HCT116 (cell line): ENCODE data around the gene PTX4. TPM values are rescaled to one million over a fixed set of nuclear protein-coding genes. Genes with fewer than 3 reads are reported as not detected.

Experiments
- ATAC-seq: fragments of 200-7000 bp; cut with Tn5 transposase; 2 replicates; pipeline ENCODE4 v1.9.1; 2020; ENCODE audit warnings: mild to moderate bottlenecking, moderate library complexity
- BruUV-seq: library from RNA; stranded (reverse); fragments of 400-500 nt; replicated peaks from 2 replicates; lab custom pipeline; 2021; lab: Mats Ljungman, UMichigan
- CTCF ChIA-PET: fragments of 300-600 bp; sonication (Branson Sonifier 250); formaldehyde crosslinking; loops from one replicate; lab custom pipeline; 2021; ENCODE audit warnings: antibody characterized with exemption; lab: Charles Lee
- POLR2A ChIA-PET: fragments of 300-600, 350-600 bp; sonication (Branson Sonifier 250); formaldehyde crosslinking; loops from one replicate; lab custom pipeline; 2021; ENCODE audit warnings: antibody characterized with exemption; lab: Charles Lee
- RAD21 ChIA-PET, 2 experiments: fragments of 300-600 bp; sonication (Branson Sonifier 250); formaldehyde crosslinking; loops; one replicate each; lab custom pipeline; 2023; ENCODE audit warnings: low total read pairs in 2 of 2; ENCODE audit not compliant: uncharacterized antibody in 2 of 2, unreplicated experiment in 2 of 2, low non-redundant PET in 1 of 2; lab: Charles Lee
- DNase-seq: peaks from one replicate; pipeline ENCODE4 v3.0.0-alpha.2; 2010; ENCODE audit warnings: low read depth, low spot score
- H2AFZ ChIP-seq: fragments of 200-600 bp; shearing (Covaris generic), sonication (generic); 2 replicates; pipeline ENCODE4 v1.6.1; 2017; ENCODE audit warnings: low read depth, mixed run types, mixed read lengths, antibody characterized with exemption, low read length; ENCODE audit not compliant: poor library complexity, severe bottlenecking
- H3K27ac ChIP-seq: 2 replicates; pipeline ENCODE4 v1.5.1; 2012; ENCODE audit warnings: low read depth, low read length
- H3K27me3 ChIP-seq: fragments of 200-600 bp; sonication (generic); 2 replicates; pipeline ENCODE4 v1.6.1; 2016; ENCODE audit warnings: mixed run types, low read length, mixed read lengths; ENCODE audit not compliant: insufficient read depth
- H3K36me3 ChIP-seq, 2 experiments: fragments of 200-500 bp in 1 of 2; fragments of 200-600 bp in 1 of 2; sonication (Bioruptor generic) in 1 of 2; sonication (generic) in 1 of 2; 2 replicates each; pipeline versions ENCODE4 v1.5.1 to v1.6.1; 2014 to 2016; ENCODE audit warnings: low read length in 2 of 2, inconsistent platforms in 1 of 2, mixed read lengths in 1 of 2, mixed run types in 1 of 2; ENCODE audit not compliant: insufficient read depth in 2 of 2, control insufficient read depth in 1 of 2
- H3K4me1 ChIP-seq, 2 experiments: fragments of 200-600 bp in 1 of 2; sonication (generic) in 1 of 2; 2 replicates each; pipeline versions ENCODE4 v1.5.1 to v1.6.1; 2012 to 2017; ENCODE audit warnings: low read length in 2 of 2, inconsistent platforms in 1 of 2, mild to moderate bottlenecking in 1 of 2, mixed read lengths in 1 of 2, mixed run types in 1 of 2, moderate library complexity in 1 of 2; ENCODE audit not compliant: insufficient read depth in 2 of 2, control insufficient read depth in 1 of 2
- H3K4me2 ChIP-seq: fragments of 200-600 bp; sonication (generic); 2 replicates; pipeline ENCODE4 v1.6.1; 2017; ENCODE audit warnings: mixed run types, low read length, mixed read lengths
- H3K4me3 ChIP-seq, 2 experiments: fragments of 200-600 bp in 1 of 2; sonication (generic) in 1 of 2; replicated peaks in 1 of 2; 2 replicates each; pipeline ENCODE4 v1.5.1; 2011 to 2016; ENCODE audit warnings: low read length in 2 of 2, control low read depth in 1 of 2, low read depth in 1 of 2, mild to moderate bottlenecking in 1 of 2, mixed read lengths in 1 of 2, mixed run types in 1 of 2
- H3K79me2 ChIP-seq: fragments of 200-600 bp; sonication (generic); 2 replicates; pipeline ENCODE4 v1.6.1; 2017; ENCODE audit warnings: mild to moderate bottlenecking, mixed run types, low read length, moderate library complexity, mixed read lengths; ENCODE audit not compliant: insufficient read depth
- H3K9ac ChIP-seq: fragments of 200-600 bp; sonication (generic); 2 replicates; pipeline ENCODE4 v1.6.1; 2016; ENCODE audit warnings: low read length, mixed read lengths
- H3K9me2 ChIP-seq: fragments of 200-600 bp; sonication (generic), shearing (Covaris generic); 2 replicates; pipeline ENCODE4 v1.6.1; 2017; ENCODE audit warnings: mixed run types, mild to moderate bottlenecking, moderate library complexity; ENCODE audit not compliant: insufficient read depth
- H3K9me3 ChIP-seq, 2 experiments: fragments of 200-500 bp in 1 of 2; fragments of 200-600 bp in 1 of 2; sonication (Bioruptor generic) in 1 of 2; sonication (generic) in 1 of 2; 2 replicates each; pipeline ENCODE4 v1.6.1; 2014 to 2017; ENCODE audit warnings: low read length in 2 of 2, mixed read lengths in 2 of 2, inconsistent platforms in 1 of 2, low read depth in 1 of 2, mild to moderate bottlenecking in 1 of 2, mixed run types in 1 of 2, moderate library complexity in 1 of 2; ENCODE audit not compliant: control insufficient read depth in 1 of 2, insufficient read depth in 1 of 2
- H4K20me1 ChIP-seq: fragments of 200-600 bp; sonication (generic), shearing (Covaris generic); 2 replicates; pipeline ENCODE4 v1.6.1; 2017; ENCODE audit warnings: mixed run types, mild to moderate bottlenecking, moderate library complexity; ENCODE audit not compliant: insufficient read depth
- CEBPB ChIP-seq: IDR thresholded peaks from 2 replicates; pipeline ENCODE4 v1.6.1; 2012; ENCODE audit warnings: low read depth
- FOSL1 ChIP-seq: IDR thresholded peaks from 2 replicates; pipeline ENCODE4 v1.6.1; 2012; ENCODE audit warnings: low read depth
- JUND ChIP-seq: IDR thresholded peaks from 2 replicates; pipeline ENCODE4 v1.6.1; 2012
- POLR2A ChIP-seq: IDR thresholded peaks from 2 replicates; pipeline ENCODE4 v1.7.0; 2011; ENCODE audit warnings: borderline replicate concordance; ENCODE audit not compliant: insufficient read depth, insufficient read length; ENCODE audit errors: extremely low read depth
- POLR2AphosphoS5 ChIP-seq: IDR thresholded peaks from 2 replicates; pipeline ENCODE4 v1.6.1; 2011; ENCODE audit warnings: mild to moderate bottlenecking, low read depth, low read length, moderate library complexity
- RAD21 ChIP-seq: IDR thresholded peaks from 2 replicates; pipeline ENCODE4 v1.6.1; 2012; ENCODE audit warnings: low read depth, mild to moderate bottlenecking
- SIN3A ChIP-seq: IDR thresholded peaks from 2 replicates; pipeline ENCODE4 v1.6.1; 2012; ENCODE audit warnings: low read depth
- SP1 ChIP-seq: IDR thresholded peaks from 2 replicates; pipeline ENCODE4 v1.6.1; 2012; ENCODE audit warnings: low read depth
- TCF7L2 ChIP-seq: IDR thresholded peaks from 2 replicates; pipeline ENCODE4 v1.7.0; 2011; ENCODE audit warnings: borderline replicate concordance, inconsistent platforms; ENCODE audit not compliant: insufficient read depth, insufficient read length; ENCODE audit errors: extremely low read depth
- YY1 ChIP-seq: IDR thresholded peaks from 2 replicates; pipeline ENCODE4 v1.6.1; 2011; ENCODE audit warnings: low read length, low read depth, moderate library complexity, mild to moderate bottlenecking; ENCODE audit not compliant: insufficient replicate concordance; ENCODE audit errors: extremely low read depth
- ZNF274 ChIP-seq: fragments of 200-500 bp; sonication (Bioruptor generic); IDR thresholded peaks from 2 replicates; pipeline ENCODE4 v1.6.1; 2014; ENCODE audit warnings: mild to moderate bottlenecking, low read depth, low read length, inconsistent platforms
- intact Hi-C: fragments of 100-400 bp; cut with micrococcal nuclease; formaldehyde crosslinking; loops from 2 replicates; pipeline ENCODE4 v1.10.0; 2022
- total RNA-seq: library from RNA; stranded (reverse); gene quantifications from one replicate; pipeline ENCODE4 v1.2.1, GENCODE V29; 2021; ENCODE audit not compliant: unreplicated experiment
- TF ChIP-seq, protein P1 (sequence below): IDR thresholded peaks from 2 replicates; pipeline ENCODE4 v1.6.1; 2012
- TF ChIP-seq, protein P2 (sequence below): IDR thresholded peaks from 2 replicates; pipeline ENCODE4 v1.6.1; 2011; ENCODE audit warnings: mild to moderate bottlenecking, low read length, moderate library complexity; ENCODE audit not compliant: insufficient replicate concordance; ENCODE audit errors: extremely low read depth

The PTX4 gene
- total RNA-seq, 1 experiment from 2014 or later, result not detected

DNA sequence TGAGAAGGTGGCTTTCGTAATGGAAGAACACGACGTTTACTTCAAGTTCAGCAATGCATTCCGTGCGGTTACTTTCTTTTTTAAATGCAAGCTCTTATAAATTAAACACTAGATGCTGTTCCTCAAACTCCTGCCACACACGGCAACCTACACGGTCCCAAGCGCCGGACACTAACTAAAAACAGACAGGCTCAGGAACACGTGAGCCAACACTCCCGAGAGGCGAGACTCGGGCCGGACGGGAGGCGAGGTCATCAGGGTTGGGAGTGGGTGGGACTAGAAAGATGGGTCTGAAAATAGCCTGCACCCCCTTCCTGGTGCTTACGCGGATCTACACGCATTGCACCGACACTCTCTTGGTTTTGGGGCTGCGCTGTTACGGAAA is 20.3 kb downstream of the PTX4 start (continued):
- TF ChIP-seq ZNF274 (no peak), TCF7L2 (no peak), SP1 (no peak), CEBPB (no peak)
- TF ChIP-seq, all 23 proteins: peak for 0

DNA sequence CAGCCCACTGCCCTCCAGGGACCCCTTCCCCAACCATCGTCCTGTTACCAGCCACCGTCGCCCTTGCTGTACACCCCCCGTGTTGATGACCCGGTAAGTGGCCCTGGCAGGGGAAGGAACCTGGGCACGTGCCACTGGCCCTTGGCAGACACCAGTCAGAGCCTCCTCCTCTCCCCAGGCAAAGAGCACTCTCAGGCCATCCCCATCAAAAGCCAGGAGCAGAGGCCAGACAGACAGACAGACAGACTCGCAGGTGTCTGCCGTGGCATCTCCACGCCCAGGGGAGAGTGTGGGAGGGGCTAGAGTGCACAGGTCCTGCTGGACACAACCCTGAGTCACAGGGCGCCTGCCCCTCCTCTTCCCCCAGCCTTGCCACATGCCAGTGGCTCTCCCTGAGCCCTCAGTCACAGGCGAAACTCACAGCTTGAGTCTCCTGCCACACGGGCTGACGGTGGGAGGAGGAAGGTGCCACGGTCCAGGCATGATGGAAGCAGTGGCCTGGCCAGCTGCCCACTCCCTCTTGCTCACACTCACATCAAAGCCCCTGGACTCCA is 21.7 kb downstream of the PTX4 start:
- H3K79me2 ChIP-seq, result peaks cover 34% of the 10 kb centered on the region
- ATAC-seq, result peak; percentile 56
- no peaks in the 10 kb centered on the region for H3K36me3 ChIP-seq
- no peak overlapping the region for H3K27ac ChIP-seq
- H3K9me3 ChIP-seq, result no peaks in the 10 kb centered on the region
- CTCF ChIA-PET, result no interaction called here
- POLR2A ChIA-PET, result no interaction called here
- H2AFZ ChIP-seq, result no peak overlapping the region
- no peaks in the 10 kb centered on the region for H3K27me3 ChIP-seq
- no peak overlapping the region for H3K4me2 ChIP-seq
- H3K4me1 ChIP-seq, result peaks cover 14 to 24% of the 10 kb centered on the region in 2 experiments; a peak in 3 of 4 replicates
- H4K20me1 ChIP-seq, result no peaks in the 10 kb centered on the region
- no peak overlapping the region for H3K9ac ChIP-seq
- DNase-seq, result no peak
- H3K4me3 ChIP-seq, result no peak overlapping the region
- intact Hi-C loops, result no loop called here
- H3K9me2 ChIP-seq, result no peaks in the 10 kb centered on the region
- no TSS peak for BruUV-seq
- RAD21 ChIA-PET, result no interaction called here
- no peak for TF ChIP-seq POLR2AphosphoS5
- TF ChIP-seq, protein P1, sequence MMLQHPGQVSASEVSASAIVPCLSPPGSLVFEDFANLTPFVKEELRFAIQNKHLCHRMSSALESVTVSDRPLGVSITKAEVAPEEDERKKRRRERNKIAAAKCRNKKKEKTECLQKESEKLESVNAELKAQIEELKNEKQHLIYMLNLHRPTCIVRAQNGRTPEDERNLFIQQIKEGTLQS, result no peak
- TF ChIP-seq YY1, result no peak
- TF ChIP-seq ZNF274, result no peak
- TF ChIP-seq SIN3A, result no peak
- TF ChIP-seq JUND, result no peak
- TF ChIP-seq SP1, result no peak
- no peak for TF ChIP-seq FOSL1
- no peak for TF ChIP-seq CEBPB
- TF ChIP-seq, protein P2, sequence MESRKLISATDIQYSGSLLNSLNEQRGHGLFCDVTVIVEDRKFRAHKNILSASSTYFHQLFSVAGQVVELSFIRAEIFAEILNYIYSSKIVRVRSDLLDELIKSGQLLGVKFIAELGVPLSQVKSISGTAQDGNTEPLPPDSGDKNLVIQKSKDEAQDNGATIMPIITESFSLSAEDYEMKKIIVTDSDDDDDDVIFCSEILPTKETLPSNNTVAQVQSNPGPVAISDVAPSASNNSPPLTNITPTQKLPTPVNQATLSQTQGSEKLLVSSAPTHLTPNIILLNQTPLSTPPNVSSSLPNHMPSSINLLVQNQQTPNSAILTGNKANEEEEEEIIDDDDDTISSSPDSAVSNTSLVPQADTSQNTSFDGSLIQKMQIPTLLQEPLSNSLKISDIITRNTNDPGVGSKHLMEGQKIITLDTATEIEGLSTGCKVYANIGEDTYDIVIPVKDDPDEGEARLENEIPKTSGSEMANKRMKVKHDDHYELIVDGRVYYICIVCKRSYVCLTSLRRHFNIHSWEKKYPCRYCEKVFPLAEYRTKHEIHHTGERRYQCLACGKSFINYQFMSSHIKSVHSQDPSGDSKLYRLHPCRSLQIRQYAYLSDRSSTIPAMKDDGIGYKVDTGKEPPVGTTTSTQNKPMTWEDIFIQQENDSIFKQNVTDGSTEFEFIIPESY, result no peak
- no peak for TF ChIP-seq TCF7L2
- TF ChIP-seq POLR2A, result no peak
- no peak for TF ChIP-seq RAD21
- TF ChIP-seq, all 23 proteins: peak for 0
